HG02885 (cell line): ENCODE measurements around the gene SPON1.
"Not testable (repeated sequence)": the region's sequence is repeated elsewhere in the genome, so short reads cannot be mapped to it uniquely, and the experiment has no call there.

Experiments
- ATAC-seq: cut with Tn5 transposase; IDR thresholded peaks from one replicate; pipeline ENCODE4 v1.9.1; 2021; ENCODE audit warnings: mild to moderate bottlenecking; ENCODE audit not compliant: unreplicated experiment, poor library complexity

Gene SPON1

DNA sequence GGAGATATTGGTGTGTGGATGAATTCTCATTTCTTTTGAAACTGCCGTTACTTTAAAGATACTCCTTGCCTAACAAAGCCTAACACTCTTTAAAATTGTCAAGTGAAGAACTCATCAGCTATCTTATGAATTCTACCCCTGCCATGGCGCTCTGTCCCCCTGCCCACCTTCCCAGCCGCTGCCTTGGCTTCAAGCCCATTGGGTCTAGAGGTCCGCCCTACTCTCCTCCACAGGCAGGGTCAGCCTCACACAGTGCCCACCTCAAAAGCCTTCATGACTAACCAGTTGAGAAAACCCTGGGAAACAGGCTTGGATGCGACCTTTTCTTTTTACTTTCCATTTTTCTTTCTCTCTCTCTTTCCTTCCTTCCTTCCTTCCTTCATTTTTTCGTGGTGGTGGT lies 267.9 kb downstream of the SPON1 start:
- ATAC-seq, result no peak

DNA sequence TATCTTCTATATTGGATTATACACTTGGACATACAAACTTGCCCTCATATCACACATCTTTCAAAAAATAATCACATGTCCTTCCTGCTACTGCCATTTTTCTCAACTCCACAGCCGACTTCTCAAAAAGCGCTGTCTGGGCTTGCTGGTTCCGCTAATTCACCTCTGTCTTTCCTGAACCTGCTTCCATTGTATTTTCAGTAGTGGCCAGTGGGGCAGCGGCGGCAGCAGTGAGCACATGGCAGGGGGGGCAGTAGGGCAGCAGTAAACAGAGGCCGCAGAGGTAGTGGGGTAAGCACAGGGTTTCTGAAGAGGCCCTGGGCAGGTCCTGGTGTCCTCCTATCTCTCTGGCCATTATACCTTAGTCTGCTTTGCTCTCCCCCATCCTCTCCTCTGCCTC lies 270.1 kb downstream of the SPON1 start:
- ATAC-seq, result no peak

DNA sequence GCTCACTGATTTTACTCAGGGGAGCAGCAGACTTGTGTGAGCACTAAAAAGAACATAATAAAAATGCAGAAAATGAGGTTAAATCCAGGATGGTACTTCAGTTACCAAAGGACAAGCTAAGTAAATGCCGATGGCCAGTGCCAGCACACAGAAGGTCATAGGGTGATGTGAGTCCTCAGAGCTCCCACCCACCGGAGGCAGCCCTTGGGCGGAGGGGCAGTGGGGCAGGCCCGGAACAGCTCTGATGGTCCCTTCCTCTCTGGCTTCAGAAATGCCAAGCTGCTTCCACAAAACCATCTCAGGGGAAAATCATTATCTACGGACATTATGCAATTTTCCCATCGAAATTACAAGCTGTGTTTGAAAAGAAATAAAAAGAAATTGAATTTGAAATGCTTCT lies 271.9 kb downstream of the SPON1 start:
- ATAC-seq, result no peak

DNA sequence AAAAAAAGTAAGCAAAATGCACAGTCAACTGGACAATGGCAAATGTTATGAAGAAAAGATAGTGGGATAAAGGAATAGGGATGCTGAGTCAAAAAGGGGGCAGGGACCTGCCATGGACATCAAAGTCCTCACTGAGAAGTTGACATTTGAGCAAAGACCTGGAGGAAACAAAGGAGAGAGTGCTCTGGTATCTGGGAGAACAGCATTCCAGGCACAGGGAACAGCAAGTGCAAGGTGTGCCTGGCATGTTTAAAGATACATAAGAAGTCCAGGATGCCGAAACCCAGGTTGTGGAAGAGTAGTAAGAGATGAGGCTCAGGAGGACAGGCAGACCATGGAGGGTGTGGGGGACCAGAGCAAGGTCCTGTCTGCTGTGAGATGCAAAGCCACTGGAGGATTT lies 273.2 kb downstream of the SPON1 start:
- ATAC-seq, result no peak

DNA sequence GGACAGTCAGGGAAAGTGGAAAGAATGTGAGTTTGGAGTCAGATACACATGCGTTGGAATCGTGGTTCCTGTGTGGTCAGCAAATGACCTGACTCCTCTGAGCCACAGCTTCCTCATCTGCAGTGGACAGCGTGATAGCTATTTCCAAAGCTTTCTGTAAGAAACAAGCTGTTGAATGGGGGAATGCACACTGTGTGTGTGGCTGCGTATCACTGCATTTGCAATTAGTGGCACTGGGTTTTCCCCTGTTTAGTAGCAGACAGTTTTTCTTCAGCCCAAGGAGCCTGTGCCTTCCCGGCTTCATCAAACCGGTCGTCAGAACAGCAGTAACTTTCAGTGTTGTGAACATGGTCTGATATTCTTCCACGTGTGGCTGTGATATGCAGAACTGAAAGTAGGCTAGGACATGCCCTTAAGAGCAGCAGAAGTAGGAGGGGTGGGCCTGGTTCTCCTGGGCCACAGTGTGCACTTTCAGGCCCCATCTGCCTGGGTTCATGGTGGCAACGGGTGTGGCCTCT lies 275.0 kb downstream of the SPON1 start:
- peak; percentile 98 for ATAC-seq

DNA sequence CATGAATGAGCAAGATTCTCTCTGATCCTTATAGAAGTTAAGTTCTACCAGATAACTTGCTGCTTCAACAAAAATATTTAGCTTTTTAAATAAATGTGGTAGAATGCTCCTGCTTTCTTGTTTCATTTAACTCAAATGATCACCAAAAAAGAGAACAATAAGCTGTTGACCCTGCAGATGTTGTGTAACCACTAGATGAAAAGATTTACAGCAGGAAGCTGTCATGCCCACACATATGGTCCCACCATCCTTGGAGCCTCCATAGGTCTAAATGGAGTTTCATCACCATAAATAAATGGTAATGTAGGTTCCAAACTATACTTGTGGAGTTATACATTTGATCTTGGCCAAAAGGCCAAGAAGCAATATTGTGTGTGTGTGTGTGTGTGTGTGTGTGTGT lies 277.7 kb downstream of the SPON1 start:
- no peak for ATAC-seq

DNA sequence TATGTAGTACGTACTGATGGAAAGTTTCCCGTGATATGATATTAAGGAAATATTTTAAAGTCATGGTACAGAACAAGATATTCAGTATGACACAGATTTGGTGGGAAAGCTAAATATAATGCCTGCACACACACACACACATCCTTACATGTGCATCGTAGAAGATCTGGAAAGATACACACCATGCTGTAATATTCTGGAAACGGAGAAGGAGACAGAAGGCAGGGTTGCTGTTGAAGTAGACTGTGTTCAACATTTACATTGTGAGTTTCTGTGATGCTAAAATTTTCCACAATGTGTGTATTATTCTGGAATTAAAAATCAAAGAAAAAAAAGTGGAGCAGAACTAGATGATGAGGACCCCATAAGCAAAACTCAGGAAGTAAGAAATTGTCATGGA lies 278.4 kb downstream of the SPON1 start:
- no peak for ATAC-seq

DNA sequence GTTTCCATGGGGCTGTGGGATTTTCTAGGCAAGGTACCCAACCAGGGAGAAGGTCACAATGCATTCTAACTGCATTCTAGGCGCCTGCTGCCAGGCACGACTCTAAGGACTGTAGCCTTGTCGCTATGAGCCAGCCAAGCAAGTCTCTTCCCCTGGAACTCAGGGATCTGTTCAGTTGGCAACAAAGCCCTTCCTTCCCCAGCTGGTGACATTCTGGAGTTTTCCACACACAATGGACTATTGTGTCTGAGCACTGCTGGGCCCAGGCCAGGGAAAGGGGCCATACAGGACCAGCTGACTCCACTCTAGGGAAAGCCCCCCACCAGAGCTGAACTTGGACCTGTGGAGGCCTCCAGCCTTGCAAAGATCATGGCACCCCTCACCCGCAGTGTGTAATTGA lies 279.7 kb downstream of the SPON1 start:
- ATAC-seq, result no peak

DNA sequence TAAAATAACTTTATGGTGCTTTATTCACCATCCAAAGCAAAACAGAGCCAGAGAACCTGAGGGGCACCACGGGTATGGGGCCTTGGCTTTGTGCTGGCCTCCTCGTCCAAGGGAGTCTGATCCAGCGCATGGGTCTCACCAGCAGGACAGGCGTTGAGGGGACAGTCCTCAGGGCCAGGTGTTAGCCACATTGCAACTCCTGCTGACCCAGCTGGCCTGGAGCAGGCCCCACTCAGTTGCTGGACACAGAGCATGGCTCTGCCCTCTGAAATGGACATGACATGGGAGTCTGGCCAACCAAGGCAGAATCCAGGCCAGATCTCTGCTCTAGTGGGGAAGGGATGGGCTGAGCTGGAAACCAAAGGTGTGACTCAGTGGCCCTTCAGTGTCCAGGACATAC lies 280.2 kb downstream of the SPON1 start:
- no peak for ATAC-seq

DNA sequence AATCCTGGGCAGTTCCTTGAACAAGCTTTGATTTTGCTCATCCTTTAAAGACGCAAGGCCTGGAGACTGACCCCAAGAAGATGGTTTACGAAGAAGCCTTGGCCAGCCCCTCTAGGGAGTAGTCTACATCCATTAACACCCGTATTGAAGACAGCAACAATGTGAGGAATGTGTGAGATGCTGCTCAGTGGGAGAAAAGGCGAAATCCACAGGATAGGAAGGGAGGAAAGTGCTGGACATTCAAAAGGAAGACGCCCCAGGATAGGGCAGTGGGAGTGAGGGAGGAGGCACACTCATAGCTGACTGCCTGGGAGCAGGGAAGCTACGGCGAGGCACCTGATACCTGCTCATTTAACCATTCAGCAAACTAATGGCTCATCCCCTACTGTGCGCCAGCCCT lies 282.4 kb downstream of the SPON1 start:
- ATAC-seq, result no peak

DNA sequence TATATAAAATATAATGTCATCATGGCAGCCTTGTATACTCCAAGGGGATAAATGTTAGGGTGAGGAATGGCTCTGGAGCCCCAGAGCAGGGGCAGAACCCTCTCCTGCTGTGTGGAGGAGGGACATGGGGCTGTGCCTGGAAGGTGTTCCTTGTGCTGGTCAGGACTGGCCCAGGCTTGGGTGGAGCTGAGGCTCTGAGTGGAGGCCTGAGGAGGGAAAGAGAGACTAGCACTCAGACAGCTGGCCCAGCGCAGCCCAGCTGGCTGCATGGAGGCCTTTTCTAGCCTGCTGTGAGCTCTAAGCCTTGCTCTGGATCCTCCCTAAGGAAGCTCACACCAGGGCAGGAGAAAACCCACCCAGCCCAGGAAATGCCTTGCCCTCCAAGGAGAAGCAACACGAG lies 282.9 kb downstream of the SPON1 start:
- ATAC-seq, result no peak

DNA sequence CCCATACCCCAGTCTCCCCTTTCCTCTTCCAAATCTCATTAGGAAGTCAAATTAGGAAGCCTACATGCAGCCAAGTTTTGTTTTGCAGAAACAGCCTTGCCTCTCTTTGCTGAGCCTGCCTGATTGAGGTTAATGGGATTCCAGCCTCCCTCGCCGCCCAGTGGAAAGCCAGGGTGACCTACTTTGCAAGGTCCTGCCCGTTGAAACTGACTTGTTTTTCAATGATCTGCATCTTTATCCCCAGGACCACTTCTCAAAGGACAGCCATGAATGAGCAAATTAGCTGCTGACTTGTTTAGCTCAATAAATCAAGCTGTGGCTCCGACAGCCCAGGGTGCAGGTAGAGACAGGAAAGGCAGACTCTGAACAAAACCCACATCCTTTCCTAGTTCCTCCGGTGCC lies 286.1 kb downstream of the SPON1 start:
- no peak for ATAC-seq

DNA sequence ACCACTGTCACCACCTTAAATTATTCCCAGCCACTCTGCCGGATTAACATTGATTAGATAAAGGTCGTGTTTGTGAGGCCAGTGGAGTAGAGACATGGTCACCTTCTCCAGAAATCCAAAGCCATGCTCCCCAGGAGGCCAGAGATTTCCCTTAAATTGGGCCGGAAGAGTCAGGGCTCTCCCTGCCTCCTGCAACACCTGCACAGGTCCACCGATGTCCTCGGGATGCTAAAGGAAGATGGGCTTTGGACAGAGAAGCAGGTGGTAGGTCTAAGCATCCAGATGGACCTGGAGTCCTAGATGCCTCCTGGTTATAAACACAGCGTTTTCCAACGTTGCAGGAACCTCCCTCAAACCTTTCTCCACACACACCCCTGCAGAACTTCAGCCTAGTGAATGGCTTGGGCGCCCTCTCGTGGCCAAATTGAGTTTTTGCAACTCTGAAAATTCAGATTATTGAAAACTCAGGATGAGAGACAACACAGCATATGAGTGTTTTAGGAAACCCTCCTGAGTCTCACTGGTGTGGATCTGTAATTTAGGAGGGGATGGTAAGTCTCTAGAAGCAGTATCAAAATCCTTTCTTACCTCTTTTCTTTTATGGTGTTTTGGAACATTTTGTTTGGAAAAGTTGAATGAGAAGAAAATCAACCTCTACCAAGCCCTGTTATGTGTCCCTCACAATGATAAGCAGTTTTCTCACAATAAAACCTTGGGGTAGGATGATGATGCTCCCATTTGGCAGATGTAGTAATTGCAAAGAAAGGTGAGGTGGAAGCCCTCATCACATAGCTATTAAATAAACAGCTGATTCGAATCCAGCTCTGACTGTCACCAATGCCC lies 286.8 kb downstream of the SPON1 start:
- peak; percentile 47 for ATAC-seq

DNA sequence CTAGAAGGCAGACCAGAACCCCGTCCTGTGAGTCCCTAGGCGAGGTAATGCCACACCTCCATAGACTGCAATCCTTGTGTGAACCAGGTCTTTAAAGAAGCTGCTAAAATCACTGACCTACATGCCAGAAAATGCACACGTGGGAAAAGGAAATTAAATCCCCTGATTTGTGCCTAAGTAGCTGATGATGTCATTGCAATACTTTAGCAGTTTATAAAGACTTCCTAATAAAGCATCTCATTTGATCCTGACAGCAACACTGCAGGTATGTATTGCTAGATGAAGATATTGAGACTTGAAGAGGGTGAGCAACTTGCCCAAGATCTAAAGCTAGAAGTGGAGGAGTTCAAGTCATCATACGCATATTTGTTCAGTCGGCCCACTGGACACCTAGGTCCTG lies 289.2 kb downstream of the SPON1 start:
- no peak for ATAC-seq

DNA sequence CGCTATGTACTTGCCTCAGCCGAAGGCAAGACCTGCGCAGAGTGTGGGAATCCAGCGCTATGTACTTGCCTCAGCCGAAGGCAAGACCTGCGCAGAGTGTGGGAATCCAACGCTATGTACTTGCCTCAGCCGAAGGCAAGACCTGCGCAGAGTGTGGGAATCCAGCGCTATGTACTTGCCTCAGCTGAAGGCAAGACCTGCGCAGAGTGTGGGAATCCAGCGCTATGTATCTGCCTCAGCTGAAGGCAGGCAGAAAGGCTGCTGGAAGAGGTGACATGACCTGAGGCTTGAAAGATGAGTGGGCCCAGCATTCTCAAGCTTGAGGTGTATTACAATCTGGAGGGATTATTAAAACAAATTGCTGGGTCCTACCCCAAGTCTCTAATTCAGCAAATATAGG lies 290.0 kb downstream of the SPON1 start:
- ATAC-seq, result not testable (repeated sequence)

DNA sequence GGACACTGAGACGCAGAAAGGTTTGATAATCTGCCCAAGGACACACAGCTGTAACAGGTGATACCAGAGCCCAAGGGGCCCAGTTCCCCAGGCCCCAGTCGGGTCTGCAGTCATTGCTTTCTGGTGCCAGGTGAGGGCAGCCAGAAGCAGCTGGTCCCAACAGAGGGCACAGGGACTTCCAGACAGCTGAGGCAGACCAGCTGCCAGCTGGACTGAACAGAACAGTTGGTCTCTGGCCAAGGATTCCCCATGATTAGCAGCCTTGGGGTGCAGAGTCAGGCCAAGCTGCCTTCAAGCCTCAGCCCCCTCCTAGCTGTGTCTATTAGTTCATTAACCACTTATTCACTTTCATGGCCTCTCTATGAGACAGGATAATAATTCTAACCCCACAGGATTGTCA lies 290.9 kb downstream of the SPON1 start:
- ATAC-seq, result no peak

DNA sequence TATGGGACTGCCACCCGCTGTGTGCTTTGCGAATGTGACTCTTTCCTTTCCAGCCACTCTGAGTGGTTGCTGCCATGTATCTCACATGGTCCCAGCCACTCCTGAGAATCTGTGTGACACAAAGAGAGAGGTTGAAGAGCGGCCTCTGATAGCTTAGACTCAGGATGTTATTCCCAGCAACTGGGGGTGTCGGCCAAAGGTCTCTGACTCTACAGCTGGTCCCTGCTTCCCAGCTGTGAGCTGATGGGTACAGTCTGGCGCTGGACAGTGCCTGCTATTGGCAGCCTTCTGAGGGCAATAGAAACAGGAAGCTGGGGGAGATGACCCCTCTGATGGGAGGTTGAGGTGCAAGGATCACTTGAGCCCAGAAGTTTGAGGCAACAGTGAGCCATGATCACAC lies 291.3 kb downstream of the SPON1 start:
- ATAC-seq, result no peak

DNA sequence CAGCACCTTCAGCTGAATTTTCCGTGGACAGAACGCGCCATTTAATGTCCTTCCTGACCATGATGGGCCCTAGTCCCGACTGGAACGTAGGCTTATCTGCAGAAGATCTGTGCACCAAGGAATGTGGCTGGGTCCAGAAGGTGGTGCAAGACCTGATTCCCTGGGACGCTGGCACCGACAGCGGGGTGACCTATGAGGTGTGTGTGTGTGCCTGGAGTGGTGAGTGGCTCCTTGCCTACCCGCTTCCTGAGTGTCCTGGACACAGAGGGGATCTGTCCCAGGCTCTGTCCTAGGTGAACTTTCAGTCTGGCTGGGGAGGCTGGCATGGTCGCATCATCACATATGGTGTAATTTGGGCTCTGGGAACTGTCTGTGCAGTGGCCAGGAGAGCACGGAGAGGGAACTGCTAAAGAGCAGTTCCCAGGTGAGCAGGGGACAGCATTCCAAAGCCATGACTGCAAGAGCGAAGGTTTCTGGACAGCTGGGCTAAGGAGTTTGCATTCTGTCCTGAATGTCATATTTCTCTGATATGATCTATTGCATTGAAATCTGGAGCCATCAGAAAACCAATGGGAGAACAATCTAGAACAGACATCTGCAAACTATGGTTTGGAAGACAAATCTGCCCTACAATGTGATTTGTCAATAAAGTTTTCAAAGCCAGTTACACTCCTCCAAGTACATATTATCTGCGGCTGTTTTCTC lies 292.2 kb downstream of the SPON1 start:
- no peak for ATAC-seq

DNA sequence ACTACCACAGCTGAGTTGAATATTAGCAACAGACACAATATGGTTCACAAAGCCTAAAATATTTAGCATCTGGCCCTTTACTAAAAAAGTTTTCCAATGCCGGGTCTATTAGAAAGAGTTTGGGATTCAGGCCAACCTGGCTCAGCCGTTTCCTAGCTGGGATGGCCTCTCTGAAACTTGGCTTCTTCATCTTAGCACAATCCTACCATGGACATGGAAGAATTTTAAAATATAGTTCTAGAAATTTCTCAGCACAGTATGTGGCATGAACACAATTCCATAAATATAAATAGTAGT lies 292.7 kb downstream of the SPON1 start:
- ATAC-seq, result no peak

DNA sequence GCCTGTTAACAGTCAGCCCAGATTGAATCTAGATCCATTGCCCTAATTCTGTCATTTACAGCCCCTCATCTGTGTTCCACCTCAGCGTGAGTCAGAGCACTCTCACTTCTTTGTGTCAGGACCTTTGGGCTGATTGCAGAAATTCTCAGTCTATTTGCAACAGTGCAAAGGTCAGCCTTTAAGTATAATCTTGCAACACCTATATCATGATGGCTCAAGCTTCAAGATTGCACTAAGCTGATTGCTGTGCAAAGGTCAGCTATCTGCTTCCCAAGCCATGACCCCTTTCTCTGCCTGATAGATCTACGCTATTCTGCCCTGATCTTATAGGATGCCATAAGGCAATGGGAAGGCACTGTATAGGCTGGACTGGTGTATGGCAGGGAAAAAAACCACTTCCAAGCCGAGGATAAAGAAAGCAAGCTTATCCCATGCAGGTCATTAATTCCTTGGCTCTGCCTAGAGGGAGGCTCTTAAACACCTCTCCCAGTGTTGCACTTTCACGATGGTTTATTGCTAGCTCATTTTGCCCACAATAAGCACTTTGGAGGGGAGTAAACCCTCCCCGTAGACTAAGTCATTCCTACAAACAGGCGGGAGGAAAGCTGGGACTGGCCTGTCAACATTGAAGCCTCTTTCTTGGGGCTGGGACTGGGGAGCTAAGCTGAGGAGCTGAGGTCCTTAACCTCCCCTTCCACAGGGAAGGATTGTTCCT lies 295.9 kb downstream of the SPON1 start:
- ATAC-seq, result no peak

DNA sequence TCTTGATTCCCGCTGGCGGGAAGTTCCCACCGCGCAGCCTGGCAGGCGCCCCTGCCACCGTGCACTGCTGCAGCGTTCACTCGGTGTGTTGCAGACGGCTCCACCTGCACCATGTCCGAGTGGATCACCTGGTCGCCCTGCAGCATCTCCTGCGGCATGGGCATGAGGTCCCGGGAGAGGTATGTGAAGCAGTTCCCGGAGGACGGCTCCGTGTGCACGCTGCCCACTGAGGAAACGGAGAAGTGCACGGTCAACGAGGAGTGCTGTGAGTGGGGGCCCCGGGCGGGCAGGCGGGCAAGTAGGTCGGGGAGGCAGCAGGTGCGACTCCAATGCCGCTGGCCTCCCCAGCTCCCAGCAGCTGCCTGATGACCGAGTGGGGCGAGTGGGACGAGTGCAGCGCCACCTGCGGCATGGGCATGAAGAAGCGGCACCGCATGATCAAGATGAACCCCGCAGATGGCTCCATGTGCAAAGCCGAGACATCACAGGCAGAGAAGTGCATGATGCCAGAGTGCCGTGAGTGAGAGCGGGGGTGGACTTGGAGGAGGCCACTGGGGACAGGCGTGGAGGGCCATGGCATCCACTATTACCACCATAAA lies 296.8 kb downstream of the SPON1 start:
- ATAC-seq, result no peak
